Right atrium auricular region (tissue), 2 donors: ENCODE data around the gene TIMM22. TPM values are rescaled to one million over a fixed set of nuclear protein-coding genes. Genes with fewer than 3 reads are reported as not detected.

ENCODE experiments used
- DNase-seq: peaks from one replicate; pipeline ENCODE4 v3.0.0-alpha.2; 2019; ENCODE audit warnings: low spot score
- H3K27ac ChIP-seq, 2 donors: fragments of 200-600 bp; sonication (generic); 1 replicate in 1 of 2; 2 replicates in 1 of 2; pipeline ENCODE4 v1.5.1; 2016 to 2019
- H3K27me3 ChIP-seq, 2 donors: fragments of 200-600 bp; sonication (generic); one replicate each; pipeline versions ENCODE4 v1.5.1 to v1.6.0; 2017 to 2019
- H3K36me3 ChIP-seq: fragments of 200-600 bp; sonication (generic); one replicate; pipeline ENCODE4 v1.5.1; 2016
- H3K4me1 ChIP-seq, 2 donors: fragments of 200-600 bp; sonication (generic); one replicate each; pipeline versions ENCODE4 v1.5.1 to v1.6.0; 2017 to 2019
- H3K4me3 ChIP-seq, 2 donors: fragments of 200-600 bp; sonication (generic); 1 replicate in 1 of 2; 2 replicates in 1 of 2; pipeline ENCODE4 v1.5.1; 2017 to 2019; ENCODE audit warnings: mild to moderate bottlenecking in 1 of 2, moderate library complexity in 1 of 2
- H3K9me3 ChIP-seq, 2 donors: fragments of 200-600 bp; sonication (generic); one replicate each; pipeline ENCODE4 v1.5.1; 2019
- CTCF ChIP-seq, 2 donors: fragments of 200-600 bp; sonication (generic); IDR thresholded peaks; one replicate each; pipeline ENCODE4 v1.5.1; 2019; ENCODE audit warnings: antibody characterized with exemption in 2 of 2
- total RNA-seq, 2 donors: library from RNA; depleted of rRNA; stranded (reverse); fragments of >200 nt; gene quantifications; one replicate each; pipeline ENCODE4 v1.1.0, GENCODE V29; 2016

Gene TIMM22
- total RNA-seq, 2 donors from 2014 or later, result 14.8 to 15.4 TPM

DNA sequence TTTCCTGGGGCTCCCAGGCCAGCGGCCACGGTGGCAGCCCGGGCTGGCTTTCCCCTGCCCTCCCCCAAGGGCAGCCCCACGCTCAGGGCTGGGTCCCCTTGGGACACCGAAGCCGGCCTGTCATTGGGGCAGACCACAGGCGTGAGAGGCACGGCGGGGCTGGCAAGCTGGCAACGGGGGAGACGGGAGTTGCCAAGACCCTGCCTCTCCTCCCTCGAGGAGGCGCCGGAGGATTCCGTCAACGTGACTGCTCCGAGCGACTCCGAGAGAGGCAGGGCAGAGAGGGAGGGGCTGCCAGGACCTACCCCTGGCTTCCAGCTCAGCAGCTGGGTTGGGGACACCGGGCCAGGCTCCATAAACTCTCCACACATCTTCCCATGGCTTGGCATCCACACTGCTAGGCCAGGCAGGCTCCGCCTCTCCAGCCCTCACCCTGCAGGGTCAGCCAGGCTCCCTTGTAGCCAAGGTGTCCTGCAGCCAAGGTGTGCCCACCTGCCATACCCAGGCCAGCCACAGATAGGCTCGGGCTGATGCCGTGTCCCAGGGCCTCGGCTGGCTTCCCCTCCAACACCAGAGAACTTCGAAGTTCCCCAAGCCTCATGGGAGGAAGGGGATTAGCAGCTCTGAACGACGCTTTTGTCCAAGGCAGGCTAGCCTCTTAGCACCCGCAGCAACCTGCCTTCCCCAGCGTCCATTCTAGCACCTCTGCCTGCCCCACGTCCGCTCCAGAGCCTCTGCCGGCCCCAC lies 25.5 kb downstream of the TIMM22 start:
- peak overlapping the region; percentile 80 to 91 for H3K27ac ChIP-seq
- no peak for TF ChIP-seq CTCF (IDR thresholded peaks at IDR 0.05)
- H3K4me3 ChIP-seq, result no peak overlapping the region

DNA sequence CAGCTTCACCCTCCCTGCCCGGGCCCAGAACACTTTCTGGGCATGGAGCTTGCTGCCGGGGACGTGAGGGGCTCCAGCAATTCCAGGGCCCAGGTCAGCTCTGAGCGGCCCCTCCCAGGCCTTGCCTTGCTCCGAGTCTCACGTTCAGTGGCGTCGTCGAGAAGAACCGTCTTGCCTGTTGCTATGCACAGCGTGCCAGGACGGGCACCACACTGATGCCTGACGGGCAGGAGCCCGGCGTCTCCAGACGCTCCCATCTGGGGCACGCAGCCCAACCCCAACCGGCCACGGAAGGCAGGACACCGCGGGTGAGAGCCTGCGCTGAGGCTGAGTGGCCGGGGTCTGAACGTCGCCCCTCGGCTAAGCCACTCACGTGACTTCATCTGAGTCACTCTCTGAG lies 27.1 kb downstream of the TIMM22 start:
- Histone ChIP-seq H3K27me3 (no peaks in the 10 kb centered on the region), H3K36me3 (no peaks in the 10 kb centered on the region), H3K9me3 (no peaks in the 10 kb centered on the region), H3K4me3 (no peak overlapping the region), H3K27ac (peak overlapping the region in 1 of 2 donors; percentile 91), H3K4me1 (peaks cover 0 to 83% of the 10 kb centered on the region in 2 donors)
- no peak for TF ChIP-seq CTCF (IDR thresholded peaks at IDR 0.05)
- DNase-seq, result no peak

More for the DNA sequence above, 25.5 kb downstream of the TIMM22 start:
- peak; percentile 69 for DNase-seq
- Histone ChIP-seq H3K27me3 (no peaks in the 10 kb centered on the region), H3K4me1 (peaks cover 0 to 79% of the 10 kb centered on the region in 2 donors), H3K36me3 (no peaks in the 10 kb centered on the region), H3K9me3 (no peaks in the 10 kb centered on the region)

- H3K36me3 ChIP-seq, result no peaks in the 10 kb centered on the region
- no peaks in the 10 kb centered on the region for H3K27me3 ChIP-seq
- no peak for TF ChIP-seq CTCF (IDR thresholded peaks at IDR 0.05)
Measured at GRCh38 chr17:1025733-1026598, 29.0 kb downstream of the TIMM22 start.

GRCh38 chr17:1026599-1026975 lies 29.7 kb downstream of the TIMM22 start:
- no peak for DNase-seq
- no peaks in the 10 kb centered on the region for H3K27me3 ChIP-seq
- peaks cover 0 to 84% of the 10 kb centered on the region in 2 donors for H3K4me1 ChIP-seq
- no peaks in the 10 kb centered on the region for H3K9me3 ChIP-seq
- H3K36me3 ChIP-seq, result no peaks in the 10 kb centered on the region
- TF ChIP-seq CTCF (IDR thresholded peaks at IDR 0.05), result no peak
- H3K27ac ChIP-seq, result peak overlapping the region; percentile 23 to 62
- H3K4me3 ChIP-seq, result no peak overlapping the region

More at GRCh38 chr17:1025733-1026598, 29.0 kb downstream of the TIMM22 start:
- peaks cover 0 to 84% of the 10 kb centered on the region in 2 donors for H3K4me1 ChIP-seq
- no peaks in the 10 kb centered on the region for H3K9me3 ChIP-seq
- no peak overlapping the region for H3K4me3 ChIP-seq
- peak overlapping the region; percentile 23 to 62 for H3K27ac ChIP-seq
- DNase-seq, result no peak

DNA sequence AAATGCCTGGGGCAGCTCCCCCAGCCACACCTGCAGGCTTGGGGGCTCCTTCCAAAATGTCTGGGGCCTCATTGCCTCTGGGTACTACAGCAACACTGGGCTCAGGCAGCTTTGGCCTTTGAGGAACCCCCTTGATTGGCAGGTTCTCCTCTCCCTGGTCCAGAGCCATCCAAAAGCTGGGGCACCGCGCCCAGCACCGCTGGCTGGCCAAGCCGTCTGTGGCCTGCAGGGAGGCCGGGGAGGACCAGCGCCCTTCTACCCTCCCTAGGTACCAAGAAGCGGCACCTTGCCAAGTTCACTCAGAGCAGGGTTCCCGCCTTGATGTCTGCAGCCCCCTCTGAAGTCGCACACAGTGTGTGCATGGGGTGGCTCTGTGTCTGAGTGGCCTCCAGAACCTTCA lies 30.1 kb downstream of the TIMM22 start:
- H3K27ac ChIP-seq, result peak overlapping the region in 1 of 2 donors; percentile 62
- H3K36me3 ChIP-seq, result no peaks in the 10 kb centered on the region
- peaks cover 2 to 83% of the 10 kb centered on the region in 2 donors for H3K4me1 ChIP-seq
- no peak for TF ChIP-seq CTCF (IDR thresholded peaks at IDR 0.05)
- no peak for DNase-seq
- H3K9me3 ChIP-seq, result no peaks in the 10 kb centered on the region
- no peak overlapping the region for H3K4me3 ChIP-seq
- H3K27me3 ChIP-seq, result no peaks in the 10 kb centered on the region
